Liver (tissue), 3 donors: ENCODE results near the gene NEK2.

Source experiments
- ATF3 ChIP-seq: IDR thresholded peaks from 2 replicates; pipeline ENCODE4 v1.6.1; 2016; ENCODE audit warnings: antibody characterized with exemption
- CTCF ChIP-seq: fragments of 150-350 bp; IDR thresholded peaks from 2 replicates; pipeline ENCODE4 v1.5.1; 2017; ENCODE audit warnings: improper control_type of control experiment, low read depth, low read length; ENCODE audit not compliant: missing input control
- EGR1 ChIP-seq, 2 donors: IDR thresholded peaks; 2 replicates each; pipeline ENCODE4 v1.6.1; 2016 to 2018; ENCODE audit warnings: antibody characterized with exemption in 2 of 2, low read depth in 2 of 2
- GABPA ChIP-seq, 2 donors: IDR thresholded peaks in 1 of 2; conservative IDR thresholded peaks in 1 of 2; 2 replicates each; pipeline ENCODE4 v1.6.1; 2016; ENCODE audit warnings: antibody characterized with exemption in 2 of 2, mild to moderate bottlenecking in 1 of 2, moderate library complexity in 1 of 2
- HNF4G ChIP-seq: IDR thresholded peaks from 2 replicates; pipeline ENCODE4 v1.6.1; 2016; ENCODE audit warnings: antibody characterized with exemption
- JUND ChIP-seq, 2 donors: IDR thresholded peaks; 2 replicates each; pipeline ENCODE4 v1.6.1; 2016; ENCODE audit warnings: antibody characterized with exemption in 2 of 2
- MAX ChIP-seq: IDR thresholded peaks from 2 replicates; pipeline ENCODE4 v1.6.1; 2016; ENCODE audit warnings: antibody characterized with exemption
- RAD21 ChIP-seq, 2 donors: IDR thresholded peaks; 2 replicates each; pipeline ENCODE4 v1.6.1; 2016; ENCODE audit warnings: antibody characterized with exemption in 2 of 2, mild to moderate bottlenecking in 2 of 2
- REST ChIP-seq: IDR thresholded peaks from 2 replicates; pipeline ENCODE4 v1.6.1; 2016; ENCODE audit warnings: antibody characterized with exemption, mild to moderate bottlenecking
- RXRA ChIP-seq, 2 donors: IDR thresholded peaks; 2 replicates each; pipeline ENCODE4 v1.6.1; 2017 to 2018; ENCODE audit warnings: antibody characterized with exemption in 2 of 2, mild to moderate bottlenecking in 1 of 2
- SP1 ChIP-seq: IDR thresholded peaks from 2 replicates; pipeline ENCODE4 v1.6.1; 2018; ENCODE audit warnings: antibody characterized with exemption, mild to moderate bottlenecking
- TAF1 ChIP-seq: conservative IDR thresholded peaks from 2 replicates; pipeline ENCODE4 v1.6.1; 2016; ENCODE audit warnings: antibody characterized with exemption, mild to moderate bottlenecking
- YY1 ChIP-seq: IDR thresholded peaks from 2 replicates; pipeline ENCODE4 v1.6.1; 2016; ENCODE audit warnings: antibody characterized with exemption, mild to moderate bottlenecking
- ZBTB33 ChIP-seq: IDR thresholded peaks from 2 replicates; pipeline ENCODE4 v1.6.1; 2016; ENCODE audit warnings: antibody characterized with exemption
- donor health status: healthy.
- donor health status: healthy.

GRCh38 chr1:211703812-211704537 is 28.6 kb upstream of the NEK2 start:
- no peak for TF ChIP-seq MAX
- TF ChIP-seq CTCF: no peak
- no peak for TF ChIP-seq TAF1
- TF ChIP-seq RAD21 (IDR thresholded peaks at IDR 0.05): no peak
- no peak for TF ChIP-seq GABPA (IDR thresholded peaks at IDR 0.05 in 1 of 2, conservative IDR thresholded peaks at IDR 0.05 in 1 of 2)
- TF ChIP-seq REST: no peak
- no peak for TF ChIP-seq EGR1 (IDR thresholded peaks at IDR 0.05; ENCODE audit: low read depth in 2 of 2)
- TF ChIP-seq JUND (IDR thresholded peaks at IDR 0.05): no peak
- no peak for TF ChIP-seq SP1
- TF ChIP-seq ZBTB33: no peak
- TF ChIP-seq YY1: no peak
- no peak for TF ChIP-seq HNF4G
- no peak for TF ChIP-seq ATF3
- TF ChIP-seq RXRA (IDR thresholded peaks at IDR 0.05): no peak
